Measurements from ENCODE around the gene ANKS6.

DNA sequence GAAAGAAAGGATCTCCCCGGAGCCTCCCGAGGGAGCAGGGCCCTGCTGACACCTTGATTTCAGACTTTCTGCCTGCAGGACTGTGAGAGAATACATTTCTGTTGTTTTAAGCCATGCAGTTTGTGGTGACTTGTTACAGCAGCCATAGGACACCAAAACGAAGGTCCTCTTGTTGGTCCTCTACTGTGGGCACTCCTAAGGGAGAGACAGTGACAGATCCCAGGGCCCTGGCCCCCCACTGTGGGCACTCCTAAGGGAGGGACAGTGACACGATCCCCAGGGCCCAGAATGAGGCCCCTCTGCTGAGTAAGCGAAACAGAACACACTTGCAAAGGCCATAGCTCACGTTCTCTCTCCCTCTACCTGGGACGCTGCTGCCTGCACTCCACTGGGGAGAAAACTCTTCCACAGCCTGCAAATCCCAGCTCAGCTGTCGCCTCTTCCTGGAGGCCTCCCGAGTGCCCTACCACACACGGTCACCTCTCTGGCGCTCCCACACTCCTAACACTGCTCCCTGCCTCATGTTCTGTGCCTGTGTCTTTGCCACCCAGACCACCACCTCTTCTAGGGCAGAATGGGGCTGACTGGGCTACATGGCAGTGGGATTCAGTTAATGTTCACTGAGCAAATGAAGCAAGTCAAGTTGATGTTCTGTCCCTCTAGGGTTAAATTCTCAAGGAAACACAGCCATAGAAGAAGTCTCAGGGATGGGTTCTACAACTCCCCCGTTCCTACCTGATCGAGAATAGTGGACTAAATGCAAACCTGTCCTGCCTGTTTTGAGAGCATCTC lies 23.8 kb downstream of the ANKS6 start:
- no peak for TF ChIP-seq POLR2AphosphoS5 (IDR thresholded peaks at IDR 0.05; ENCODE audit: low read depth, low read length)
- TF ChIP-seq POLR2A (IDR thresholded peaks at IDR 0.05; ENCODE audit: low read depth, low read length) = no peak
- TF ChIP-seq POU2F2 (IDR thresholded peaks at IDR 0.05; ENCODE audit: low read depth, low read length) = no peak
- TF ChIP-seq SPI1 (IDR thresholded peaks at IDR 0.05; ENCODE audit: low read depth, low read length) = no peak
- no peak for TF ChIP-seq TAF1 (IDR thresholded peaks at IDR 0.05; ENCODE audit: low read depth, low read length)
- TF ChIP-seq PAX5 (IDR thresholded peaks at IDR 0.05; ENCODE audit: insufficient read depth, low read length, severe bottlenecking) = no peak
